ENCODE data around the gene IPP. TPM values are rescaled to one million over a fixed set of nuclear protein-coding genes. Genes with fewer than 3 reads are reported as not detected.
A peak's percentile ranks its signal among the peaks of the same experiment; 100 is the strongest.
"Not testable (repeated sequence)": the region's sequence is repeated elsewhere in the genome, so short reads cannot be mapped to it uniquely, and the experiment has no call there.

Gene IPP
- total RNA-seq, 1 donor from 2014 or later: 16.1 TPM

DNA sequence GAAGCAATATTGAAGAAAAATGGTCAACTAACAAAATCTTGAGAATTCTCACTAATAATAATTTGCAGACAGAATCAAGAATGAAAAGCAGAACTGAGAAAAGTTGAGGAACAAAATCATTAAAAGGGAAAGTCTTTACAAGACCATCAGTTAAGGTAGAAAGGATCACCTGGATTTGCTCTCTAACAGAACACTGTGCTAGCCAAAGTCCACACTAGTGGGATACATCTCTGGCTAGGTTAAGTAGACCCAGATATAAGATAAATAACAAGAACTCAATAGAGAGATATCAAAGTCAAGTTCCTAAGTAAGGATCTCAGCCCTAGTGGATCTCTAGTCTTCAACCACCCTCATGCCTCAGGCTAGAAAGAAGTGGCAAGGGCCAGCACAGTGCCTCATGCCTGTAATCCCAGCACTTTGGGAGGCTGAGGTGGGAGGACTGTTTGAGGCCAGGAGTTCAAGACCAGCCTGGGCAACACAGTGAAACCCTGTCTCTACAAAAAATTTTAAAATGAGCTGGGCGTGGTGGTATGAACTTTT lies 19.6 kb downstream of the IPP start:
- Histone ChIP-seq H3K9me3 (no peaks in the 10 kb centered on the region), H3K4me3 (no peak overlapping the region), H3K36me3 (peaks cover 14% of the 10 kb centered on the region), H3K27me3 (no peaks in the 10 kb centered on the region), H3K4me1 (no peaks in the 10 kb centered on the region), H3K27ac (no peak overlapping the region)
- intact Hi-C loops (cut with DNase I): no loop called here
- DNase-seq (no peak), ATAC-seq (no peak)
- TF ChIP-seq, protein P1, sequence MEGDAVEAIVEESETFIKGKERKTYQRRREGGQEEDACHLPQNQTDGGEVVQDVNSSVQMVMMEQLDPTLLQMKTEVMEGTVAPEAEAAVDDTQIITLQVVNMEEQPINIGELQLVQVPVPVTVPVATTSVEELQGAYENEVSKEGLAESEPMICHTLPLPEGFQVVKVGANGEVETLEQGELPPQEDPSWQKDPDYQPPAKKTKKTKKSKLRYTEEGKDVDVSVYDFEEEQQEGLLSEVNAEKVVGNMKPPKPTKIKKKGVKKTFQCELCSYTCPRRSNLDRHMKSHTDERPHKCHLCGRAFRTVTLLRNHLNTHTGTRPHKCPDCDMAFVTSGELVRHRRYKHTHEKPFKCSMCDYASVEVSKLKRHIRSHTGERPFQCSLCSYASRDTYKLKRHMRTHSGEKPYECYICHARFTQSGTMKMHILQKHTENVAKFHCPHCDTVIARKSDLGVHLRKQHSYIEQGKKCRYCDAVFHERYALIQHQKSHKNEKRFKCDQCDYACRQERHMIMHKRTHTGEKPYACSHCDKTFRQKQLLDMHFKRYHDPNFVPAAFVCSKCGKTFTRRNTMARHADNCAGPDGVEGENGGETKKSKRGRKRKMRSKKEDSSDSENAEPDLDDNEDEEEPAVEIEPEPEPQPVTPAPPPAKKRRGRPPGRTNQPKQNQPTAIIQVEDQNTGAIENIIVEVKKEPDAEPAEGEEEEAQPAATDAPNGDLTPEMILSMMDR (IDR thresholded peaks at IDR 0.05): no peak

DNA sequence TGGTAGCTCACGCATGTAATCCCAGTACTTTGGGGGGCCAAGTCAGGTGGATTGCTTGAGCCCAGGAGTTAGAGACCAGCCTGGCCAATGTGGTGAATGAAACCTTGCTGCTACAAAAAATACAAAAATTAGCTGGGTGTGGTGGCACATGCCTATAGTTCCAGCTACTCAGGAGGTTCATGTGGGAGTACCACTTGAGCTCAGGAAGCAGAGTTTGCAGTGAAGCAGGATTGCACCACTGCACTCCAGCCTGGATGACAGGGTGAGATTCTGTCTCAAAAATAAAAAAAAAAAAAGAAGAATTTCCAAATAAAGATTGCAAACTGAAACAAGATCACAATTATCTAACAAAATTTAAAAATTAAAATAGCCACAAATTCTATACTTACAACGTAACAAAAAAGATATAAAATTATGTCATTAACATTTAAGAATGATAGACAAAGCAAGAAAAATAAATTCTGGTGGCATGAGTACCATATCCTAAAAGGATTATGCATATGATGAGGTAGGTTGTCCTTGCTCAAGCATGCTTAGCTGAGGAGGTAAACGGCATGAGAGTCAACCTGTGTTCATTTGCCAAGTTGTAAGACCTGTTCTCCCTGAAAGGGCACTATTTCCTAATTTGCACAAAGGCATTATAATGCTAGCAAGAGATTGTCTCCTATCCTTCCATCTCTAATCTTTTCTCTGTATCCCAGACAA lies 20.2 kb downstream of the IPP start:
- Histone ChIP-seq H3K27ac (no peak overlapping the region), H3K4me1 (no peaks in the 10 kb centered on the region), H3K9me3 (no peaks in the 10 kb centered on the region), H3K36me3 (peaks cover 14% of the 10 kb centered on the region), H3K4me3 (no peak overlapping the region), H3K27me3 (no peaks in the 10 kb centered on the region)
- DNase-seq: peak; percentile 69
- intact Hi-C loops (cut with DNase I): no loop called here
- ATAC-seq: peak; percentile 89
- TF ChIP-seq, protein P1 (IDR thresholded peaks at IDR 0.05): no peak

DNA sequence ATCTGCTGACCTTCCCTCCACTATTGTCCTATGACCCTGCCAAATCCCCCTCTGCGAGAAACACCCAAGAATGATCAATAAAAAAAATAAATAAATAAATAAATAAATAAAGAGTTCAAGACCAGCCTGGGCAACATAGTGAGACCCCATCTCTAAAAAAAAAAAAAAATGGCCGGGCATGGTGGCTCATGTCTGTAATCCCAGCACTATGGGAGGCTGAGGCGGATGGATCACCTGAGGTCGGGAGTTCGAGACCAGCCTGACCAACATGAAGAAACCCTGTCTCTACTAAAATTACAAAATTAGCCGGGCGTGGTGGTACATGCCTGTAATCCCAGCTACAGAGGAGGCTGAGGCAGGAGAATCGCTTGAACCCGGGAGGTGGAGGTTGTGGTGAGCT lies 24.4 kb downstream of the IPP start:
- ATAC-seq; H3K4me1 ChIP-seq; H3K4me3 ChIP-seq; H3K27ac ChIP-seq; DNase-seq; H3K9me3 ChIP-seq; H3K27me3 ChIP-seq; intact Hi-C loops (cut with DNase I): not testable (repeated sequence)
- peaks cover 14% of the 10 kb centered on the region for H3K36me3 ChIP-seq

- TF ChIP-seq, protein P1 (IDR thresholded peaks at IDR 0.05): no peak
- H3K27me3 ChIP-seq: no peaks in the 10 kb centered on the region
- H3K9me3 ChIP-seq: no peaks in the 10 kb centered on the region
- intact Hi-C loops (cut with DNase I): no loop called here
- H3K27ac ChIP-seq: no peak overlapping the region
- ATAC-seq (no peak), DNase-seq (no peak)
- no peak overlapping the region for H3K4me3 ChIP-seq
- no peaks in the 10 kb centered on the region for H3K4me1 ChIP-seq
- peaks cover 14% of the 10 kb centered on the region for H3K36me3 ChIP-seq
Observed at GRCh38 chr1:45723248-45723930, 27.1 kb downstream of the IPP start.

DNA sequence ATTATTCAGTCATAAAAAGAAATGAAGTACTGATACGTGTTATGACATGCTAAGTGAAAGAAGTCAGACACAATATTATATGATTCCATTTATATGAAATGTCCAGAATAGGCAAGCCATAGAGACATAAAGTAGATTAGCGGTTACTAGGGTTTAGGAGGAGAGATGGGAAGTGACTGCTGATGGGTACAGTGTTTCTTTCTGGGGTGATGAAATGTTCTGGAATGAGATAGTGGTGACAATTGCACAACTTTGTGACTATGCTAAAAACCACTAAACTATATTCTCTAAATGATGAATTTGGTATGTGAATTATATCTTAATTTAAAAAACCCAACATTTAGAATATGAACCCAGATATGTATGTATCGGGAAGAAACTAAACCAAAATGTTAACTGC lies 27.6 kb downstream of the IPP start:
- Histone ChIP-seq H3K4me3 (no peak overlapping the region), H3K27ac (no peak overlapping the region), H3K9me3 (no peaks in the 10 kb centered on the region), H3K4me1 (no peaks in the 10 kb centered on the region), H3K27me3 (no peaks in the 10 kb centered on the region), H3K36me3 (peaks cover 13% of the 10 kb centered on the region)
- intact Hi-C loops (cut with DNase I): no loop called here
- no peak for DNase-seq
- ATAC-seq: peak; percentile 62
- TF ChIP-seq, protein P1 (IDR thresholded peaks at IDR 0.05): no peak

DNA sequence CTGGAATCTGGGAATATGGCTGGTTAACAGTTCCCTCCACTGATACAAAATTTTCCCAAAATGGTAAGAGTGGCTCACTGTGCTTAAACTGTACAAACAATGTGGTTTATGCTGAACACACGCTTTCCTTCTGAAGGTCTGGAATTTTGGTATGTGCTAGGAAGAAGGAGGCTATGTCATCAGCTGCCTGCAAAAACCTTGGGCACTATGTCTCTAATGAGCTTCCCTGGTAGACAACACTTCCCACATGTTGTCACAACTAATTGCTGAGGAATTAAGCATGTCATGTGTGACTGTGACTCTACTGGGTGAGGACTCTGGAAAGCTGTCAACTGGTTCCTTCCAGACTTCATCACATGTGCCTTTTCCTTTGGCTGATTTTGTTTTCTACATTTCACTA lies 29.2 kb downstream of the IPP start:
- H3K27ac ChIP-seq: no peak overlapping the region
- peaks cover 2% of the 10 kb centered on the region for H3K36me3 ChIP-seq
- intact Hi-C loops (cut with DNase I): no loop called here
- TF ChIP-seq, protein P1 (IDR thresholded peaks at IDR 0.05): no peak
- H3K4me1 ChIP-seq: no peaks in the 10 kb centered on the region
- no peaks in the 10 kb centered on the region for H3K9me3 ChIP-seq
- no peaks in the 10 kb centered on the region for H3K27me3 ChIP-seq
- DNase-seq (no peak), ATAC-seq (no peak)
- H3K4me3 ChIP-seq: no peak overlapping the region

All from upper lobe of right lung (tissue), 1 donor.